GM23248 (cell line): ENCODE results near the gene PLCG1.

ENCODE experiments used
- EZH2 ChIP-seq: fragments of 200-600 bp; sonication (generic); IDR thresholded peaks from 2 replicates; pipeline ENCODE4 v1.6.1; 2018; ENCODE audit warnings: antibody characterized with exemption, mild to moderate bottlenecking; ENCODE audit not compliant: insufficient read depth, poor library complexity, severe bottlenecking
- EZH2phosphoT487 ChIP-seq: fragments of 200-600 bp; sonication (generic); IDR thresholded peaks from 2 replicates; pipeline ENCODE4 v1.6.1; 2018; ENCODE audit warnings: antibody characterized with exemption, moderate library complexity, mild to moderate bottlenecking, low read depth; ENCODE audit not compliant: insufficient read depth

DNA sequence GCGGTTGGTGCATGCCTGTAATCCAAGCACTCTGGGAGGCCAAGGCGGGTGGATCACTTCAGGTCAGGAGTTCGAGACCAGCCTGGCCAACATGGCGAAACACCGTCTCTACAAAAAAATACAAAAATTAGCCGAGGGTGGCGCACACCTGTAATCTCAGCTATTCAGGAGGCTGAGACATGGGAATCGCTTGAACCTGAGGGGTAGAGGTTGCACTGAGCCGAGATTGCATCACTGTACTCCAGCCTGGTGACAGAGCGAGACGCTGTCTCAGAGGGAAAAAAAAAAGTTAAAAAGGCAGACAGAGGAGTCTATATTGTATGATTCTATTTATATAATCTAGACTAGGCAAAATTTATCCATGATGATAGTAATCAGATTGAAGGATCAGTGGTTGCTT, 27.3 kb upstream of the PLCG1 start:
- TF ChIP-seq EZH2: no peak
- TF ChIP-seq EZH2phosphoT487: no peak
